ENCODE data around the gene HS2ST1.

- TF ChIP-seq CTCF (IDR thresholded peaks at IDR 0.05) (no peak), POLR2A (IDR thresholded peaks at IDR 0.05) (no peak)
These were observed 233.4 kb downstream of the HS2ST1 start for GRCh38 chr1:87147851-87148250.

Data from body of pancreas (tissue), 4 donors.